Activated naive CD4-positive, alpha-beta T cell treated with anti-CD3 and anti-CD28 coated beads, Interleukin-2, amount 50 U/mL, for 72 hours (primary cell): ENCODE results near the gene FAM89B. TPM values are rescaled to one million over a fixed set of nuclear protein-coding genes. Genes with fewer than 3 reads are reported as not detected.

Source experiments
- ATAC-seq, 2 donors: fragments of 150-1000 bp; cut with Tn5 transposase; 2 replicates each; pipeline ENCODE4 v1.10.0; 2021; ENCODE audit warnings: mild to moderate bottlenecking in 2 of 2, moderate library complexity in 2 of 2
- DNase-seq, 2 donors: peaks; one replicate each; pipeline ENCODE4 v3.0.0; 2021 to 2022; ENCODE audit warnings: low spot score in 2 of 2
- H3K27ac Mint-ChIP-seq, 2 donors: one replicate each; pipeline ENCODE4 v1.8.0; 2022; ENCODE audit warnings: mild to moderate bottlenecking in 2 of 2, mixed read lengths in 2 of 2
- H3K36me3 Mint-ChIP-seq, 2 donors: one replicate each; pipeline ENCODE4 v1.8.0; 2022; ENCODE audit warnings: mixed read lengths in 2 of 2
- H3K9me3 Mint-ChIP-seq, 2 donors: one replicate each; pipeline ENCODE4 v1.8.0; 2022; ENCODE audit warnings: mixed read lengths in 2 of 2
- total RNA-seq, 2 donors: library from RNA; stranded (reverse); gene quantifications; one replicate each; pipeline ENCODE4 v1.2.3, GENCODE V29; 2022

Gene FAM89B
- total RNA-seq, 2 donors from 2014 or later, result 32.6 to 47.1 TPM

GRCh38 chr11:65606876-65607613, 34.7 kb downstream of the FAM89B start:
- H3K27ac Mint-ChIP-seq, result no peak overlapping the region
- peaks cover 2 to 9% of the 10 kb centered on the region in 2 donors for H3K36me3 Mint-ChIP-seq
- ATAC-seq, result peak in 1 of 2 donors; percentile 76
- DNase-seq, result no peak
- no peaks in the 10 kb centered on the region for H3K9me3 Mint-ChIP-seq

- Mint-ChIP-seq H3K27ac (peak overlapping the region; percentile 64 to 77), H3K36me3 (peaks cover 8 to 17% of the 10 kb centered on the region in 2 donors), H3K9me3 (no peaks in the 10 kb centered on the region)
- DNase-seq, result no peak
- no peak for ATAC-seq
Measured at GRCh38 chr11:65607614-65608426, 35.5 kb downstream of the FAM89B start.

- H3K36me3 Mint-ChIP-seq, result peaks cover 18 to 19% of the 10 kb centered on the region in 2 donors
- ATAC-seq (no peak), DNase-seq (no peak)
- H3K9me3 Mint-ChIP-seq, result no peaks in the 10 kb centered on the region
- peak overlapping the region; percentile 64 to 73 for H3K27ac Mint-ChIP-seq
Measured at GRCh38 chr11:65609229-65609628, 36.9 kb downstream of the FAM89B start.

- no peaks in the 10 kb centered on the region for H3K9me3 Mint-ChIP-seq
- H3K36me3 Mint-ChIP-seq, result peaks cover 20 to 22% of the 10 kb centered on the region in 2 donors
- ATAC-seq, result no peak
- peak overlapping the region; percentile 64 to 93 for H3K27ac Mint-ChIP-seq
- no peak for DNase-seq
Measured at GRCh38 chr11:65609665-65610064, 37.3 kb downstream of the FAM89B start.

- Mint-ChIP-seq H3K9me3 (no peaks in the 10 kb centered on the region), H3K36me3 (peaks cover 22 to 25% of the 10 kb centered on the region in 2 donors), H3K27ac (peak overlapping the region; percentile 89 to 91)
- ATAC-seq (no peak), DNase-seq (no peak)
Measured at GRCh38 chr11:65610404-65610803, 38.1 kb downstream of the FAM89B start.

GRCh38 chr11:65611028-65611757, 38.9 kb downstream of the FAM89B start:
- Mint-ChIP-seq H3K36me3 (peaks cover 23 to 26% of the 10 kb centered on the region in 2 donors), H3K9me3 (no peaks in the 10 kb centered on the region), H3K27ac (peak overlapping the region; percentile 89)
- no peak for DNase-seq
- ATAC-seq, result no peak

GRCh38 chr11:65611758-65612603, 39.6 kb downstream of the FAM89B start:
- peaks cover 30 to 33% of the 10 kb centered on the region in 2 donors for H3K36me3 Mint-ChIP-seq
- no peak for ATAC-seq

GRCh38 chr11:65612691-65613090, 40.4 kb downstream of the FAM89B start:
- H3K36me3 Mint-ChIP-seq, result peaks cover 30 to 34% of the 10 kb centered on the region in 2 donors
- DNase-seq (no peak), ATAC-seq (no peak)
- no peaks in the 10 kb centered on the region for H3K9me3 Mint-ChIP-seq
- H3K27ac Mint-ChIP-seq, result peak overlapping the region; percentile 89 to 95

More at GRCh38 chr11:65611758-65612603, 39.6 kb downstream of the FAM89B start:
- H3K27ac Mint-ChIP-seq, result peak overlapping the region; percentile 89 to 95
- no peaks in the 10 kb centered on the region for H3K9me3 Mint-ChIP-seq
- no peak for DNase-seq

GRCh38 chr11:65613091-65613928, 41.0 kb downstream of the FAM89B start:
- no peak for ATAC-seq
- peaks cover 30 to 34% of the 10 kb centered on the region in 2 donors for H3K36me3 Mint-ChIP-seq
- H3K9me3 Mint-ChIP-seq, result no peaks in the 10 kb centered on the region
- peak overlapping the region; percentile 84 to 89 for H3K27ac Mint-ChIP-seq
- no peak for DNase-seq

GRCh38 chr11:65615229-65615949, 43.1 kb downstream of the FAM89B start, which contains the start of gene PCNX3:
TSS of gene PCNX3 (plus strand) at chr11:65615776. CDS start at chr11:65616312, 536 bp downstream.
- no peaks in the 10 kb centered on the region for H3K9me3 Mint-ChIP-seq
- peaks cover 30 to 34% of the 10 kb centered on the region in 2 donors for H3K36me3 Mint-ChIP-seq
- peak; percentile 89 for ATAC-seq
- DNase-seq, result peak; percentile 98 to 100
- H3K27ac Mint-ChIP-seq, result peak within 1 kb of the TSS; percentile 89 to 98

- Mint-ChIP-seq H3K27ac (peak overlapping the region; percentile 89 to 98), H3K36me3 (peaks cover 30 to 34% of the 10 kb centered on the region in 2 donors), H3K9me3 (no peaks in the 10 kb centered on the region)
- DNase-seq (peak in 1 of 2 donors; percentile 45), ATAC-seq (no peak)
Measured at GRCh38 chr11:65615950-65616574, 43.7 kb downstream of the FAM89B start.

- no peaks in the 10 kb centered on the region for H3K9me3 Mint-ChIP-seq
- no peak for ATAC-seq
- no peak for DNase-seq
- peaks cover 30 to 34% of the 10 kb centered on the region in 2 donors for H3K36me3 Mint-ChIP-seq
- H3K27ac Mint-ChIP-seq, result peak overlapping the region; percentile 89 to 98
Measured at GRCh38 chr11:65616575-65617001, 44.2 kb downstream of the FAM89B start.

- peak overlapping the region; percentile 89 to 98 for H3K27ac Mint-ChIP-seq
- H3K9me3 Mint-ChIP-seq, result no peaks in the 10 kb centered on the region
- H3K36me3 Mint-ChIP-seq, result peaks cover 26 to 30% of the 10 kb centered on the region in 2 donors
- ATAC-seq (no peak), DNase-seq (no peak)
Measured at GRCh38 chr11:65617136-65617850, 45.0 kb downstream of the FAM89B start.
